Activated naive CD4-positive, alpha-beta T cell treated with anti-CD3 and anti-CD28 coated beads for 36 hours (primary cell): ENCODE data around the gene TRERF1. TPM values are rescaled to one million over a fixed set of nuclear protein-coding genes. Genes with fewer than 3 reads are reported as not detected.

ENCODE experiments used
- CTCF ChIA-PET: fragments of 350-600 bp; sonication (Branson Sonifier 250); formaldehyde crosslinking; loops from one replicate; lab custom pipeline; 2021; ENCODE audit warnings: antibody characterized with exemption; lab: Charles Lee
- DNase-seq: peaks from one replicate; pipeline ENCODE4 v3.0.0-alpha.2; 2020
- H3K27ac Mint-ChIP-seq: one replicate; pipeline ENCODE4 v1.8.0; 2021; ENCODE audit warnings: mild to moderate bottlenecking, mixed read lengths
- H3K27me3 Mint-ChIP-seq: one replicate; pipeline ENCODE4 v1.8.0; 2021; ENCODE audit warnings: low read depth, mixed read lengths
- H3K36me3 Mint-ChIP-seq: one replicate; pipeline ENCODE4 v1.8.0; 2021; ENCODE audit warnings: low read depth, mixed read lengths
- H3K4me1 Mint-ChIP-seq: one replicate; pipeline ENCODE4 v1.8.0; 2021; ENCODE audit warnings: low read depth, mixed read lengths
- H3K4me3 Mint-ChIP-seq: one replicate; pipeline ENCODE4 v1.8.0; 2021; ENCODE audit warnings: mild to moderate bottlenecking, moderate library complexity, mixed read lengths
- H3K9me3 Mint-ChIP-seq: one replicate; pipeline ENCODE4 v1.8.0; 2021; ENCODE audit warnings: mixed read lengths
- intact Hi-C: fragments of 100-400 bp; cut with micrococcal nuclease; formaldehyde crosslinking; loops from one replicate; pipeline ENCODE4 v1.15.1; 2023
- total RNA-seq, 2 experiments: library from RNA; stranded (reverse); gene quantifications; one replicate each; pipeline ENCODE4 v1.2.3, GENCODE V29; 2021

TRERF1 gene
- total RNA-seq, 2 experiments from 2014 or later, result 6.7 to 6.9 TPM

DNA sequence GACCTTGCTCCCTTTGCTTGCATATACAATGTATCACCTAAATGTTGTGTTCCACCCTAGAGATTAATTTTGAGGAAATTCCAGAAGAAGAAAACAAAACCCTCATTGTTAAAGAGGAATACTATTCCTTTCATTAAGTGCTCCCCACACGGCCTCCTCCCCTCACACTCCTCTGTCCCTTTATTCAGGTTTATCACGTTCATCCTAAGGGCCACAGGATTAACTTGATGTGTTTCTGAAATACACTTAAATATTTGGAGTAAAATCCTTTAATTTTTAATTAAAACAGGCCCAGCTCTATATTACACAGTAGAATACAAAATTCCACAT, 144.6 kb downstream of the TRERF1 start:
- no peak overlapping the region for H3K4me3 Mint-ChIP-seq

DNA sequence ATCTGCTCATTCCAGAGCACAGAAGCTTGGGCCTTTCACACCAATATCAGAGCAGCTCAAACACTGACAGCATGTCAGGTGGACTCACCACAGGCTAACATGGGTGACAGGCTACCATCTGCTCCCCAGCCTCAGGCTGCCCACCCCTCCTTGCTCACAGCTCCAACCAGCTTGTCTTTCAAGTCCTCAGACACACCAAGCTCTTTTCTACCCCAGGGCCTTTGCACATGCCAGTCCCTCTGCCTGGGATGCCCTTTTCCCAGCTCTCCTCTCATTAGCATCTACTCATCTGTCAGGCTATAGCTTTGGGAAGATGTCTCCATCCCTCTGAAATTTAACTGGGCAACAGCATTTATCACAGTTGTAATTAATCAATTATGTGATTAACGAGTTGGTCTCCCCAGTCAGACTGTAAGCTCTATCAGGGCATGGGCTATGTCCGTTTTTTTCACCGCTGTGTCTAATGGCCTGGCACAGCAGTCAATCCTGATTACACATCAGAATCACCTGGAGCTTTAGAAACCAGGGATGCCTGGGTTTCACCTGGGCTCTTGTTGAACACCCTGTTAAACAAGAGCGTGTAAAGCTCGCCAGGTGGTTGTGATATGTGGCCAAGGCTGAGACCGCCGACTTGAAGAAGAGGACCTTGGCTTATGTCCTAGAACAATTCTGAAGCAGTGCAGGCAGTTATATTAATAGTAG, 145.1 kb downstream of the TRERF1 start:
- H3K9me3 Mint-ChIP-seq, result no peaks in the 10 kb centered on the region
- no peaks in the 10 kb centered on the region for H3K4me1 Mint-ChIP-seq
- H3K36me3 Mint-ChIP-seq, result no peaks in the 10 kb centered on the region
- H3K27ac Mint-ChIP-seq, result no peak overlapping the region
- CTCF ChIA-PET, result interaction anchor here (2.5 kb wide), 1 partner anchor 241 kb away, joined by 11 read pairs; no protein-coding TSS in a partner anchor
- intact Hi-C loops, result loop anchor here (5.0 kb wide), 1 partner anchor 241 kb away; no protein-coding TSS in a partner anchor
- H3K4me3 Mint-ChIP-seq, result no peak overlapping the region
- no peaks in the 10 kb centered on the region for H3K27me3 Mint-ChIP-seq
- DNase-seq, result no peak

More for the DNA sequence above, 144.6 kb downstream of the TRERF1 start:
- H3K9me3 Mint-ChIP-seq, result no peaks in the 10 kb centered on the region
- H3K27ac Mint-ChIP-seq, result no peak overlapping the region
- CTCF ChIA-PET, result interaction anchor here (0.7 to 2.5 kb wide), 2 partner anchors 226 to 241 kb away, joined by 4 to 11 read pairs; no protein-coding TSS in a partner anchor
- DNase-seq, result no peak
- no peaks in the 10 kb centered on the region for H3K27me3 Mint-ChIP-seq
- peaks cover 2% of the 10 kb centered on the region for H3K4me1 Mint-ChIP-seq
- intact Hi-C loops, result loop anchor here (5.0 kb wide), 1 partner anchor 240 kb away; no protein-coding TSS in a partner anchor
- no peaks in the 10 kb centered on the region for H3K36me3 Mint-ChIP-seq

DNA sequence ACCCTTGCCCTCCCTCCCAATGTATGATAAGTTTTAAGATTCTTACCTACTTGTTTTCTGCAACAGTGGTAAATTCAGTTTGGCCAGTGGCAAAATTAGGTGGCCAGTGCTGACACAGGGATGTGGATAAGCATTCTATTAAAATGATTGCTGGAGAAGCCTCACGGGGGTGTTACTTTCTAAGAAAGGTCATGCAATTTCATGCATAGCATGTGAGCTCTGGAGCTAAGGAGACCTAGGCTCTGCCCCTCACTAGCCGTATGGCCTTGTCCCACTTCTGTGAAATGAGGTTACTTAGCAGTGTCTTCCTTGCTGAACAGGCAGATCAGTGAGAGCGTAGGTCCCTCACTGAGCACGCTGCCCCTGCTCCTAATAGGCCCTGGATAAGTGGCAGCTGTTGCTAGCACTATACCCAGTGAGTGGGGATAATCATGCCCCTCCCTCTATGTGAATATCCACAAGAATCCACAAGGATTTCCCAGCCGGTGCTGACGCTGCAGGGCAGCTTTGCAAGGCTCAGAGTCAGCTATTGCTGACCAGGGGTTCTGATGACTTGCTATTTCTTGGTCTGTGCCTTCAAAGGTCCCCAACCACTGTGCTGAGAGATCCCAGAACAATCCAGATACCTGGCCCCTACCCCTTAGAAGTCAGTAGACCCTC, 147.5 kb downstream of the TRERF1 start:
- Mint-ChIP-seq H3K27ac (no peak overlapping the region), H3K9me3 (no peaks in the 10 kb centered on the region), H3K27me3 (no peaks in the 10 kb centered on the region), H3K4me1 (peaks cover 3% of the 10 kb centered on the region), H3K36me3 (peaks cover 3% of the 10 kb centered on the region), H3K4me3 (no peak overlapping the region)
- no peak for DNase-seq
- CTCF ChIA-PET, result interaction anchor here (1.2 kb wide), 1 partner anchor 227 kb away, joined by 4 read pairs; no protein-coding TSS in a partner anchor
- intact Hi-C loops, result no loop called here

DNA sequence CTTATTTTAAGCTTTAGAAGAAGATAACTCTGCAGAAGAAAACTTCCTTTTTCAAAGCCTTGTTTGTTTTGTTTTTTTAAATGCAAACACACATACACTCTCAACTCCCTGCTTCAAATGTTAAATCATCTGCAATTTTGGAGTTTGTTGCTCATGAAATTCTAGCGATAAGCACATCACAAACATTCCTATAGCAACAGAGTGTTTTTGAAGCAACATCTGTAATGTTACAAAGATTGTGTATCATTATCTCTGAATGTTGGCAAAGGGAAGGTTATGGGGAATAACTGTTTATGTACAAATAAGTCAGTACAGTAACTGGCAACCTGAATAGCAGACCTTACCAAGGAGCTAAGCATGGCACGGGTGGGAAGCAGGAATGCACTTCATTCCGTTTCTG, 149.3 kb downstream of the TRERF1 start:
- peaks cover 3% of the 10 kb centered on the region for H3K4me1 Mint-ChIP-seq
- DNase-seq, result no peak
- CTCF ChIA-PET, result interaction anchor here (0.6 to 1.7 kb wide), 3 partner anchors 11 to 245 kb away, joined by 3 to 6 read pairs (median 5); no protein-coding TSS in a partner anchor
- H3K27ac Mint-ChIP-seq, result no peak overlapping the region
- intact Hi-C loops, result no loop called here
- no peaks in the 10 kb centered on the region for H3K27me3 Mint-ChIP-seq
- peaks cover 4% of the 10 kb centered on the region for H3K36me3 Mint-ChIP-seq
- no peak overlapping the region for H3K4me3 Mint-ChIP-seq
- H3K9me3 Mint-ChIP-seq, result no peaks in the 10 kb centered on the region

DNA sequence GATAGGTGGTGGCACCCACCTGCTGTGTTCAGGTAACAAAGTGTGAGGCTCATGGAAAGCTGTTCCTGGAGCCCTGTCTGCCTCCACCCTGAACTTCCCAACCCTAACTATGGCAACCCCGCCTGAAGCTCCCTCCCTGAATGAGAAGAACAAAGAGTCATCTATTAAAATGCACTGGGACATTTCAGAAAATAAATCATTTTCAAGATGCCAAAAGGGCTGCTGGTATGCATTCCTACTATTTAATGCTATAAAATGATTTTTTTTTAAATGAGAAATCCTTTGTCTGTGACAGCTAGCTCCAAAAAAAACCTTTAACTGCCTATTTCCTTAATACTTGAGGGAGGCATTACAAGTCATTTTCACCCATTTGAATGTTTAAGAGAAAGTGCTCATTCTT, 149.7 kb downstream of the TRERF1 start:
- CTCF ChIA-PET, result interaction anchor here (0.6 to 1.7 kb wide), 3 partner anchors 11 to 246 kb away, joined by 3 to 6 read pairs (median 5); no protein-coding TSS in a partner anchor
- Mint-ChIP-seq H3K9me3 (no peaks in the 10 kb centered on the region), H3K27ac (no peak overlapping the region)

DNA sequence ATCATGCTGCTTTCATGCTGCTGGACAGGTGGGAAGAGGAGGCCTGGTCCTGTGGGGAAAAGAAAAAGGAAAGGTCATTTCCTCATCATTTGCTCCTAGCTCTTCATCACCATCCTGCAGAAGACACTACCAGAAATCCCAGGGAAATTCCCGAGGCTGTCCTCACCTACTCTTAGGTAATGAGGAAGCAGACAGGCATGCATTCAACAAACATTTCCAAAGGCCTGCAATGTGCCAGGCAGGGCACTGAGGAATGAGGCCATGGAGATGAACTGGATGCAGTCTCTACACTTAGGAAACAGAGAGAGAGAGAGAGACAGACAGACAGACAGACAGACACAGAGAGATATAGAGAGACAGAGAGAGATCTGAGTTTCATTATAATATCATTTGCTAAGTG, 151.0 kb downstream of the TRERF1 start:
- H3K4me1 Mint-ChIP-seq, result peaks cover 3% of the 10 kb centered on the region
- CTCF ChIA-PET, result interaction anchor here (0.6 to 1.7 kb wide), 2 partner anchors 135 to 231 kb away, joined by 3 read pairs; no protein-coding TSS in a partner anchor
- H3K4me3 Mint-ChIP-seq, result no peak overlapping the region
- intact Hi-C loops, result no loop called here
- no peaks in the 10 kb centered on the region for H3K27me3 Mint-ChIP-seq
- no peak overlapping the region for H3K27ac Mint-ChIP-seq
- peaks cover 7% of the 10 kb centered on the region for H3K36me3 Mint-ChIP-seq
- no peaks in the 10 kb centered on the region for H3K9me3 Mint-ChIP-seq
- DNase-seq, result no peak

More for the DNA sequence above, 149.7 kb downstream of the TRERF1 start:
- Mint-ChIP-seq H3K27me3 (no peaks in the 10 kb centered on the region), H3K4me3 (no peak overlapping the region), H3K4me1 (peaks cover 3% of the 10 kb centered on the region), H3K36me3 (peaks cover 4% of the 10 kb centered on the region)
- DNase-seq, result no peak
- intact Hi-C loops, result no loop called here

DNA sequence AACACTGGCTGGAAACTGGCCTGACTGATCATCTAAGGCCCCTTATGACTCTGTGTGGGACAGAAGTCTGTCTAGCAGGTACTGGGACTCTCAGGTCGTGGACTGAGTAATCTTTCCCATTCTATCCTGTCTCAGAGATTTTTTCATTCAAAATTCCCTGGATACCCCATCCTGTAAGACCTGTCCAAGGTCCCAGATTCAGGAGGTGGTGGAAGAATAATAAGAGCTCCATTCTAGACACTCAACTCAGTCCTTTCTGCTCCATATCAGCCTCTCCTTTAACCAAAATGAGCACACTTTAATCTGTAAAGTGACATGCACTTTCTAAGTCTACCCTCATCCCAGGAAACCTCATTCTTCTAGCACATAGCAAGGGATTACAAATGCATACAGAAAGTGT, 151.5 kb downstream of the TRERF1 start:
- no peaks in the 10 kb centered on the region for H3K9me3 Mint-ChIP-seq
- H3K27ac Mint-ChIP-seq, result no peak overlapping the region
- intact Hi-C loops, result no loop called here
- DNase-seq, result no peak
- no peaks in the 10 kb centered on the region for H3K27me3 Mint-ChIP-seq
- peaks cover 3% of the 10 kb centered on the region for H3K4me1 Mint-ChIP-seq
- peaks cover 7% of the 10 kb centered on the region for H3K36me3 Mint-ChIP-seq
- CTCF ChIA-PET, result no interaction called here
- H3K4me3 Mint-ChIP-seq, result no peak overlapping the region

DNA sequence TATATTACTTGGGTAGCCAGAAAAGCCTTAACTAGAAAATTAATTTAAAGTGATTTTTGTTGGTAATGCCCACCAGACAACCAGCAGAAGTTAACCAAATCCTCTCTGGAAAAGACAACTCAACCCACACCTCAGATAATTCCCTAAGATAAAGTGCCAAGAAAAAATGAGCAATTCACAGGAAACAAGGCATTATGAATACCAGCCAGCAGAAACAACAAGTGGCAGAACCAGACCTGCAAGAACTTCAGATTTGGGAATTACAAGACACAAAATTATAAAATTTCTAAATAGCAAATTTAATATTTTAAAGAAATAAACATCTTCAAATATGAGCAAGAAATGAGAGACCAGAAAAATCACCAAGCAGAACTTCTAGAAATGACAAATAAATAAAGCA, 154.1 kb downstream of the TRERF1 start:
- Mint-ChIP-seq H3K36me3 (peaks cover 7% of the 10 kb centered on the region), H3K4me3 (no peak overlapping the region), H3K27ac (no peak overlapping the region), H3K27me3 (no peaks in the 10 kb centered on the region), H3K9me3 (no peaks in the 10 kb centered on the region), H3K4me1 (peaks cover 13% of the 10 kb centered on the region)
- CTCF ChIA-PET, result interaction anchor here (1.2 to 1.7 kb wide), 2 partner anchors 250 kb away, joined by 3 to 6 read pairs; no protein-coding TSS in a partner anchor
- intact Hi-C loops, result no loop called here
- DNase-seq, result no peak

DNA sequence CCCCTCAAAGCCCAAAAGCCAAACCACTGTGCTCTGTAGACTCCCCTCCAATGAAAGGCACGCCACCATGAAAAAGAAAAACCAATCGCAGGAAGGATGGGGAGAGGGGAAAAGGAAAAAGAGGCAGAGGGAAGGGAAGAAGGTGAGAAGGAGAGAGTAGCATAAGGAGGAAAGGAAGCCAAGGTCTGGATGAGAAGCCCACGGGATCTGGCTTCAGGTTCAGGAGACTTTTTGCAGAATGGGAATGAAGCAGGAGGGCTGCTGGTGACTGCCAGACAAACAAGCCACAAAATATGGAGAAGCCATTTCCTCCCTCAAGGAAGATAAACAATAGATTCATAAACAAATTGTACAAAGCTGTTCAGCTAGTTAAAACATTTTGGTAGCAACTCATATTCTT, 155.1 kb downstream of the TRERF1 start:
- no peak for DNase-seq
- H3K27me3 Mint-ChIP-seq, result no peaks in the 10 kb centered on the region
- H3K4me3 Mint-ChIP-seq, result no peak overlapping the region
- peaks cover 7% of the 10 kb centered on the region for H3K36me3 Mint-ChIP-seq
- no peak overlapping the region for H3K27ac Mint-ChIP-seq
- peaks cover 16% of the 10 kb centered on the region for H3K4me1 Mint-ChIP-seq
- intact Hi-C loops, result no loop called here
- CTCF ChIA-PET, result interaction anchor here (0.6 to 1.2 kb wide), 3 partner anchors 12 to 1795 kb away, joined by 3 to 4 read pairs (median 3); no protein-coding TSS in a partner anchor
- no peaks in the 10 kb centered on the region for H3K9me3 Mint-ChIP-seq

DNA sequence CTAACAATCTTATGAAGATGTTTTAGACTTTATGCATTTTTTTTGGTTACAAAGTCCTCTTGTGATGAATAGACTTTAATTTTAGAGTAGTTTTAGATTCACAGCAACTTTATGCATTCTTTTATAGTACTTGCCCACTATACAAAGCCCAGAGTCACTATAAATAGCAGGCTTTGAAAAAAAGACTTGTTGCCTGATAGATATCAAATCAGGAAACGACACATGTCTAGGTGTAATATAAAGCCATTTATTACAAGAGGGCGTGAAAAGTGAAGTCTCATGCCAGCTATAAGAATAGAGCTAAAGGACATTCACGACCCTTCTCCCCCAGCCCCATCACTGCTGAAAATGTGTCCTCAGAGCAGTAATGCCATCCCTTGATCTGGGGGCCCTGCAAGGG, 156.0 kb downstream of the TRERF1 start:
- peaks cover 15% of the 10 kb centered on the region for H3K4me1 Mint-ChIP-seq
- CTCF ChIA-PET, result interaction anchor here (0.7 kb wide), 1 partner anchor 236 kb away, joined by 3 read pairs; no protein-coding TSS in a partner anchor
- no peaks in the 10 kb centered on the region for H3K9me3 Mint-ChIP-seq
- intact Hi-C loops, result no loop called here
- no peak overlapping the region for H3K27ac Mint-ChIP-seq
- no peak for DNase-seq
- peaks cover 7% of the 10 kb centered on the region for H3K36me3 Mint-ChIP-seq
- H3K27me3 Mint-ChIP-seq, result no peaks in the 10 kb centered on the region
- no peak overlapping the region for H3K4me3 Mint-ChIP-seq

DNA sequence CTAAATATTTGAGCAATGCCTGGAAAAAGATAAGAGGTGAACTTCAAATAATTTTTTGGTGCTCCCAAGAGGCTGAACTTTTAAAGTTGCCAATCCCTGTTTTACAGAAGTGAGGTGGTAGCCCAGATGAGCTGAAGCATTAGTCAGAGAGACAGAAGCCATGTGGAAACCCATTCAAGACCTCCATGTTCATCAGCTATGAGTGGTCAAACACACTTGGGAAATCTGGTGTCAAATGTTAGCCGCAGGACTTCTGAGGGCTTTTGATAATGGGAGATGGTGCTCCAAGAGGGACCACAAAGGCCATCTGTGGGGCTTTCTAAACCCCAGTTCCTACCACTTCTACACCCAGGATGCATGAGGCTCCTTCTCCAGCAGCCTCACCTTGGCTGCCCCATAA, 156.5 kb downstream of the TRERF1 start:
- Mint-ChIP-seq H3K9me3 (no peaks in the 10 kb centered on the region), H3K36me3 (peaks cover 7% of the 10 kb centered on the region), H3K27me3 (no peaks in the 10 kb centered on the region), H3K4me3 (no peak overlapping the region), H3K27ac (no peak overlapping the region), H3K4me1 (peaks cover 14% of the 10 kb centered on the region)
- intact Hi-C loops, result no loop called here
- no peak for DNase-seq
- CTCF ChIA-PET, result interaction anchor here (0.7 kb wide), 1 partner anchor 237 kb away, joined by 3 read pairs; no protein-coding TSS in a partner anchor

DNA sequence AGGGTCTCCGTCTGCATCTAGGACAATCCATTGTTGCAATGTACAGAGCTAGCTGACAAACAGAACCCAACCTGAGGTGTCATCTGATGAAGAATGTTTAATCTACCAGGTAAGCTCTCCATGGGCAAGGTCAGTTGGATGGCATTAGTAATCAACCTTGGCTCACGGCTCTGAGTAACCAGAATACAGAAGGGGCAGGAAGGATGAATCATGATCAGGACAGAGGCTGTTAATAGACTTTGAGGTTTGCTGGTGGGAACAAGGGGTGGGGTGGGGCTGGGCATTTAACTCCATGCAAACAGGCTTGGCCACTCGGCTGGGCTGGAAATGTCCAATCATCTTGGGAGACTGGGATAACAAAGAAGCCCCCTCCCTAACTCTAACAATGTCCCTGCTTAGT, 157.0 kb downstream of the TRERF1 start:
- no peaks in the 10 kb centered on the region for H3K27me3 Mint-ChIP-seq

More for the DNA sequence above, 157.0 kb downstream of the TRERF1 start:
- intact Hi-C loops, result no loop called here
- CTCF ChIA-PET, result interaction anchor here (0.7 kb wide), 1 partner anchor 237 kb away, joined by 3 read pairs; no protein-coding TSS in a partner anchor
- H3K4me3 Mint-ChIP-seq, result no peak overlapping the region
- H3K4me1 Mint-ChIP-seq, result peaks cover 14% of the 10 kb centered on the region
- no peak for DNase-seq
- H3K27ac Mint-ChIP-seq, result no peak overlapping the region
- H3K36me3 Mint-ChIP-seq, result peaks cover 7% of the 10 kb centered on the region
- no peaks in the 10 kb centered on the region for H3K9me3 Mint-ChIP-seq
